Thyroid gland (tissue), 4 donors: ENCODE measurements around the gene C13orf46. TPM values are rescaled to one million over a fixed set of nuclear protein-coding genes. Genes with fewer than 3 reads are reported as not detected.

Experiments
- DNase-seq, 2 donors: peaks; one replicate each; pipeline ENCODE4 v3.0.0-alpha.2; 2019
- H3K27ac ChIP-seq, 3 donors: fragments of 200-600 bp; sonication (generic); 1 replicate in 2 of 3; 2 replicates in 1 of 3; pipeline ENCODE4 v1.5.1; 2016 to 2019; ENCODE audit warnings: mild to moderate bottlenecking in 1 of 3, moderate library complexity in 1 of 3
- H3K27me3 ChIP-seq: fragments of 200-600 bp; sonication (generic); one replicate; pipeline ENCODE4 v1.5.1; 2019
- H3K36me3 ChIP-seq, 2 donors: fragments of 200-600 bp; sonication (generic); one replicate each; pipeline ENCODE4 v1.5.1; 2016 to 2019
- H3K4me1 ChIP-seq, 2 donors: fragments of 200-600 bp; sonication (generic); one replicate each; pipeline ENCODE4 v1.5.1; 2017 to 2019
- H3K4me3 ChIP-seq, 3 donors: fragments of 200-600 bp; sonication (generic); replicated peaks in 1 of 3; 1 replicate in 2 of 3; 2 replicates in 1 of 3; pipeline ENCODE4 v1.5.1; 2016; ENCODE audit warnings: mild to moderate bottlenecking in 1 of 3
- H3K9me3 ChIP-seq: fragments of 200-600 bp; sonication (generic); one replicate; pipeline ENCODE4 v1.5.1; 2017
- POLR2A ChIP-seq, 2 donors: fragments of 450-650 bp; IDR thresholded peaks; one replicate each; pipeline ENCODE4 v1.6.1; 2017; ENCODE audit warnings: antibody characterized with exemption in 2 of 2, mild to moderate bottlenecking in 2 of 2, moderate library complexity in 1 of 2
- WGBS, 2 donors: methylation state at CpG; one replicate each; pipeline ENCODE4 v1.1.5; 2017; 5-methylcytosine and 5-hydroxymethylcytosine counted together
- intact Hi-C: fragments of 100-400 bp; cut with DNase I; formaldehyde crosslinking; loops from one replicate; pipeline ENCODE4 v1.15.1; 2023
- total RNA-seq, 4 donors: library from RNA; depleted of rRNA; stranded (reverse); fragments of >200 nt; gene quantifications; one replicate each; pipeline ENCODE4 v1.2.3, GENCODE V29; 2016
- TF ChIP-seq, protein P1 (sequence below), 6 experiments: fragments of 200-600 bp in 3 of 6; fragments of 450-650 bp in 3 of 6; sonication (generic) in 3 of 6; IDR thresholded peaks; one replicate each; pipeline ENCODE4 v1.5.1; 2016 to 2019; ENCODE audit warnings: antibody characterized with exemption in 6 of 6, mild to moderate bottlenecking in 2 of 6, inconsistent platforms in 1 of 6, moderate library complexity in 1 of 6

C13orf46 gene
- total RNA-seq, 4 donors from 2014 or later = 0.67 to 9.4 (median 4.3) TPM

DNA sequence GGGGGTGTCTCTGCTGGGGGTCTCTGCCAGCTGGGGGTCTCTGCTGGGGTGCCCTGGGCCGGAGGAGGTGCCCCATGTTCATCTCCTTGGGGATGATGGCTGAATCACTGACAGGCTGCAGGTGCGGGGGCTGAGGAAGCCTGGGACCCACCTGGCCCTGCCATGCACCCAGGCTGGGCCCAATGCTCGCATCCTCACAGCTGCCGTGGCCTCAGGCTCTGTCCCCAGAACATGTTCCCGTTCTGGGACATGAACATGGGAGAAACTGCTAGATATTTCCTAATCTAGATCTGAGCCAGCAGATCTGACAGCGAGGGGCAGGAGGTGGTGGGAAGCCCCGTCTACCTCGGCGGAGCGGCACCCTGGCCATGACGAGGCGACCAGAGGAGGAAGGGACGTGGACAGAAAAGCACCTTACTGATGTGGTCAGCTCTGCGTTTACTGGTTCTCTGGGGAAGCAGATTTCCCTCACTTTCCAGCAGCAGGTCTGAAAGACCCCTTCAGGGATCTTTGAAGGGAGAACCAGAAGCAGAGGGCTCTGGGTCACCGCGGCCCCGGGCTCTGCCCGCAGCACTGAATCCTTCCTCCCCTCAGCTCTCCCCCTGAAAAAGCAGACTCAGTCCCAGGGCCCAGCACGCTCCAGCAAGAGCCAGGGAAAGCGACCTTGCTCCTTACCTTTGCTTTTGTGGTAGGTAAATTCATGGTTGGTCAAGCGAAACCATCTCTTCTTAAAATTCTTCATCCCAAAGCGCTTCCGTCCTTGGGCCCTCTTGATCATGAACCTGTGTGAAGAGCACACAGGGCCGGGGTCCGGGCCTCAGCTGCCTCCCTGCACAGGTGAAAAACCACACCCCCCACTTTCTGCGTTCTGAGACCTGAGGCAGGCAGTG lies 26.5 kb upstream of the C13orf46 start:
- peaks cover 0 to 5% of the 10 kb centered on the region in 2 donors for H3K36me3 ChIP-seq
- H3K27me3 ChIP-seq = no peaks in the 10 kb centered on the region
- intact Hi-C loops = no loop called here
- TF ChIP-seq, protein P1, sequence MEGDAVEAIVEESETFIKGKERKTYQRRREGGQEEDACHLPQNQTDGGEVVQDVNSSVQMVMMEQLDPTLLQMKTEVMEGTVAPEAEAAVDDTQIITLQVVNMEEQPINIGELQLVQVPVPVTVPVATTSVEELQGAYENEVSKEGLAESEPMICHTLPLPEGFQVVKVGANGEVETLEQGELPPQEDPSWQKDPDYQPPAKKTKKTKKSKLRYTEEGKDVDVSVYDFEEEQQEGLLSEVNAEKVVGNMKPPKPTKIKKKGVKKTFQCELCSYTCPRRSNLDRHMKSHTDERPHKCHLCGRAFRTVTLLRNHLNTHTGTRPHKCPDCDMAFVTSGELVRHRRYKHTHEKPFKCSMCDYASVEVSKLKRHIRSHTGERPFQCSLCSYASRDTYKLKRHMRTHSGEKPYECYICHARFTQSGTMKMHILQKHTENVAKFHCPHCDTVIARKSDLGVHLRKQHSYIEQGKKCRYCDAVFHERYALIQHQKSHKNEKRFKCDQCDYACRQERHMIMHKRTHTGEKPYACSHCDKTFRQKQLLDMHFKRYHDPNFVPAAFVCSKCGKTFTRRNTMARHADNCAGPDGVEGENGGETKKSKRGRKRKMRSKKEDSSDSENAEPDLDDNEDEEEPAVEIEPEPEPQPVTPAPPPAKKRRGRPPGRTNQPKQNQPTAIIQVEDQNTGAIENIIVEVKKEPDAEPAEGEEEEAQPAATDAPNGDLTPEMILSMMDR (IDR thresholded peaks at IDR 0.05) = no peak
- peak in 1 of 2 donors; percentile 20 for TF ChIP-seq POLR2A (IDR thresholded peaks at IDR 0.05)
- H3K27ac ChIP-seq = peak overlapping the region; percentile 65 to 81 (median 80)
- peaks cover 20 to 38% of the 10 kb centered on the region in 2 donors for H3K4me1 ChIP-seq
- peak; percentile 67 to 69 for DNase-seq
- WGBS, 2 donors = 61 to 63% methylated on average over 26 of the region's 26 CpGs
- no peak overlapping the region for H3K4me3 ChIP-seq
- H3K9me3 ChIP-seq = no peaks in the 10 kb centered on the region

DNA sequence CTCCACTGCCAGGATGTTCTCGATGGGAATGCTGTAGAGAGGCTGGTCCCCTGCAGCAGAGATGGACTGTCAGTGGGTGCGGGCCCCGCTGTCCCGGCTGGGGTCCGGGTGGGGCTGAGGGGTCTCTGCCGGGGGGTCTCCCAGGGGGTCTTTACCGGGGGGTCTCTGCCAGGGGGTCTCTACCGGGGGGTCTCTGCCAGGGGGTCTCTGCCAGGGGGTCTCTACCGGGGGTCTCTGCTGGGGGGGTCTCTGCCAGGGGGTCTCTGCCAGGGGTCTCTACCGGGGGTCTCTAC lies 25.7 kb upstream of the C13orf46 start:
- H3K27ac ChIP-seq = peak overlapping the region; percentile 24 to 71 (median 27)
- H3K9me3 ChIP-seq = no peaks in the 10 kb centered on the region
- no peak overlapping the region for H3K4me3 ChIP-seq
- peaks cover 20 to 38% of the 10 kb centered on the region in 2 donors for H3K4me1 ChIP-seq
- 82% methylated on average over 2 of the region's 10 CpGs; no CpG with 5 or more reads in 1 of the 2 donors for WGBS, 2 donors
- peaks cover 0 to 5% of the 10 kb centered on the region in 2 donors for H3K36me3 ChIP-seq
- TF ChIP-seq, protein P1 (IDR thresholded peaks at IDR 0.05) = no peak
- TF ChIP-seq POLR2A (IDR thresholded peaks at IDR 0.05) = no peak
- no peak for DNase-seq
- no peaks in the 10 kb centered on the region for H3K27me3 ChIP-seq
- intact Hi-C loops = no loop called here

DNA sequence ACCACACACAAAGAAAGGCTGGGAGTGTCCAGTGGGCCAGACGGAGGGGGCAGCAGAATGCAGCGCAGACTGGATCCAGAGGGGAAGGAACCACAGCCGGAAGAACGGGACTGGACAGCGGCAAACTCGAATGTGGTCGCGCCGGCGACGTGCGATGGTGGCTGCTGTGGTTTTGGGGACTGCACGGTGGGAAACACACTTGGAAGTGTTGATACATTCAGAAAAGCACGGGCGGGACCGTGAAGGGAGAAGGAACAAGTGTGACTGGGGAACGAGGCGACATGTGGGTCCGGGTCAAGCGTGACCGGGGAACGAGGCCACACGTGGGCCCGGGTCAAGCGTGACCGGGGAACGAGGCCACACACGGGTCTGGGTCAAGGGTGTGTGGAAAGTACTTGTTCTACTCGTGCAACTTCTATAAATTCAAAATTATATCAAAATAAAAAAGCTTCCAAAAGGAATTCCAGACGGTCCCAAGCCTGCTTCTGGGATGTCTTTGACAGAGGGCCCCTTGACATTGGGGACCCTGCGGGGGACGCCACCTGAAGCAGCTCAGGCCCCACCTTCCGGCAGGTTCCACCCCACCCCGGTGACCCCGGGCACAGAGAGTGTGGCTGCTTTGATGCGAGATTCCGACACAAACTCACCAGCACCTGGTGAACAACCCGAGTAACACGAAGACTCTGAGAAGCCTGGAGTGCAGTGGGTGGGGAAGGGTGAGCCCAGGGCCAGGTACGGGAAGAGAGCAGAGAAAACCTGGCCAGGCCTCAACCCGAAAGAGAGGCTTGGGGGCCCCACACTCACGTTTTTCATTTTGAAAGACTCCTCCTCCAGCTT lies 25.1 kb upstream of the C13orf46 start:
- Histone ChIP-seq H3K4me3 (no peak overlapping the region), H3K9me3 (no peaks in the 10 kb centered on the region), H3K36me3 (peaks cover 0 to 5% of the 10 kb centered on the region in 2 donors), H3K27me3 (no peaks in the 10 kb centered on the region), H3K27ac (peak overlapping the region; percentile 27 to 71 (median 45)), H3K4me1 (peaks cover 20 to 38% of the 10 kb centered on the region in 2 donors)
- intact Hi-C loops = no loop called here
- DNase-seq = peak; percentile 44 to 61
- 65 to 72% methylated on average over 36 to 42 of the region's 42 CpGs for WGBS, 2 donors
- TF ChIP-seq POLR2A (IDR thresholded peaks at IDR 0.05) = no peak
- TF ChIP-seq, protein P1 (IDR thresholded peaks at IDR 0.05) = no peak

DNA sequence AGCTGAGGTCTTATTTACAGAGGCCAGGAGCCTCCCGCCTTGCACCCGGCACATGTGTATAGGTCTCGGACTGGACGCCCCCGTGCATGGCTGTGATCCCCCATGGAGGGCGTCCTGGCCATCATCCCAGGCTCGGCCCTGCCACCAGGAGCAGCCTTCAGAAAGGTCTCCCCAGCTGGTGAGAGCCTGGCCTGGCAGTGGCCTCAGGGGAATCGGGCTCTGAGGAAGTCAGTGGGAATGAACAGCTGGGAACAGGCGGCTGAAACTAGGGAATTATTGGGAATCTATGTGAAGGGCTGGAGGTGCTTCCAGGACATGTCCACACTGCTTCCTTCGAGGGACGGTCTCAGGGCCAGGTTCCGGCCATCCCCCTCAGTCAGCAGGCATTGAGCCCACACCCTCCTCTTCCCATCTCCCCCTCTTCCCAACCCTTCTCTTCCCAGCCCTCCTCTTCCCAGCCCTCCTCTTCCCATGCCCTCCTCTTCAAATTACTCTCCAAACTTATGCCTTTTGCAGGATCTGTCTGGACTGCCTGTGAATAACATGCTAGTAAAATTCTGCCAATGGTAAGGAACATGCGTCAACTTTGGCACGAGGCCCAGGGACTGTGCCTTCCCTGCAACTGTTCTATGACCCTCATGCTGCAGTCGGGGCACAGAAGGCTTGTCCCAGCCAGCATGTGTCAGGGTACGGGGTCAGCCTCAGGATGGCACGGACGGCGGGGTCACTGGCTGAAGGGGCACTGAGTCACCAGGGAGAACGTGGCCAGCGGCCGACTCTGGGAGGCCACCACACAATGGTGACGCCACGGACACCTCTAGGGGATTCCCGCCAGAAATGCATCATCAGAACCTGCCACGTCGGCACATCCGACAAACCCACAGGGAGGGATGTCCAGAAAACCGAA lies 24.2 kb upstream of the C13orf46 start:
- peak; percentile 79 to 85 for DNase-seq
- Histone ChIP-seq H3K36me3 (peaks cover 0 to 5% of the 10 kb centered on the region in 2 donors), H3K27ac (peak overlapping the region in 2 of 3 donors; percentile 13 to 45)

More for the DNA sequence above, 24.2 kb upstream of the C13orf46 start:
- H3K27me3 ChIP-seq = no peaks in the 10 kb centered on the region
- 71 to 77% methylated on average over 27 to 29 of the region's 29 CpGs for WGBS, 2 donors
- H3K9me3 ChIP-seq = no peaks in the 10 kb centered on the region
- no peak overlapping the region for H3K4me3 ChIP-seq
- H3K4me1 ChIP-seq = peaks cover 20 to 42% of the 10 kb centered on the region in 2 donors
- intact Hi-C loops = no loop called here
- no peak for TF ChIP-seq POLR2A (IDR thresholded peaks at IDR 0.05)
- TF ChIP-seq, protein P1 (IDR thresholded peaks at IDR 0.05) = no peak
